Right ventricle myocardium superior (tissue), 1 donor: ENCODE data around the gene ENAH. TPM values are rescaled to one million over a fixed set of nuclear protein-coding genes. Genes with fewer than 3 reads are reported as not detected.

Source experiments
- ATAC-seq: fragments of 200-7000 bp; cut with Tn5 transposase; one replicate; pipeline ENCODE4 v1.9.1; 2020; ENCODE audit warnings: mild to moderate bottlenecking; ENCODE audit not compliant: poor library complexity
- DNase-seq: peaks from one replicate; pipeline ENCODE4 v3.0.0-alpha.2; 2020
- intact Hi-C: fragments of 100-400 bp; cut with DNase I; formaldehyde crosslinking; loops from one replicate; pipeline ENCODE4 v1.11.2; 2022
- total RNA-seq: library from RNA; stranded (reverse); fragmentation: NEBNext Ultra II Directional; extraction: Animal tissue kit (Norgen Biotek cat#: 25700); gene quantifications from one replicate; pipeline ENCODE4 v1.2.1, GENCODE V29; 2021
- donor health status: DM: no; HTN: yes; CAD: no; lungs with severe emphysema.

Gene ENAH
- total RNA-seq, 1 donor from 2014 or later = 70.4 TPM

DNA sequence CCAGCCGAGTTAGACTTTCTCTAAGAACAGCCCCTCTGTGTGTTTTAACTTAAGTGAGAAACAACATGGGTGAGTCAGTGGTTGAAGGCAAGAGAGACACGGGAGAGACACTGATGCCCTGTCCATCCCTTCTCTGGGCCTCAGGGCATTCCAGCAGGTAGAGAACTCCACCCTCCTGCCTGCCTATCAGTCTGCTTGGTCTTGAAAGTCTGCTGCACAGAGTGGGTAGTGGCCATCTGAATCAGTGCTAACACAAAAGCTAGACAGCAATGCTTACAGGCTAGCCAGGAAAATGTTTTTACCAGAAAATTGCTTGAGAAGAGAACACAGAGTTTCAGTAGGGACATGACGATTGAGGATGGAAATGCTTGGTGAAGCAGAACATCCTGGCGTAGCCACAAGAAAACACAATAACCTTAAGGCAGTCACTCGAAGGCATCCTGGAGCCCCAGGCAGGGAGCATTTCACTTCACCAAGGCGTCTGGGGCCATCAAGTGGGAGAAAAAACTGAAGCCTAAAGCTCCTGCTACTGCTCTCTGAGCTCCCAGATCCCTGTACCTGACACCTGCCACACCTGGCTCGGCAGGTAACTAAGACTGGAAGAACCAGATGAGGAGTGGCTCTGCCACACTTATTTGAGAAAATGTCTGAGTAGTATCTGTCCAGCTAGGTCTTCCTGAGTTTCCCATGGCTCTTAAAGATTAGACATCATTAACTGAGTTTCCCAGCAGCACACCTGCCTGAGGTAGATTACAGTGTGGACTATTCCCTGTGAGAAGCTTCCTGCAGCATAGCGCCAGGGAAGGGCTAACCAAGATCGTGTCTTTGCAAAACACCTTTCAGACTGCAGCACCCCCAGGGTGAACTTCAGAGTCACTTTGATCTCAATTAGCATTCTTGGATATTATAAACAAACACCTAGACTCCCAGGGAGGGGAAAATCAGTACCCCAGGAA, 207.0 kb downstream of the ENAH start:
- intact Hi-C loops = no loop called here
- DNase-seq (no peak), ATAC-seq (no peak)

DNA sequence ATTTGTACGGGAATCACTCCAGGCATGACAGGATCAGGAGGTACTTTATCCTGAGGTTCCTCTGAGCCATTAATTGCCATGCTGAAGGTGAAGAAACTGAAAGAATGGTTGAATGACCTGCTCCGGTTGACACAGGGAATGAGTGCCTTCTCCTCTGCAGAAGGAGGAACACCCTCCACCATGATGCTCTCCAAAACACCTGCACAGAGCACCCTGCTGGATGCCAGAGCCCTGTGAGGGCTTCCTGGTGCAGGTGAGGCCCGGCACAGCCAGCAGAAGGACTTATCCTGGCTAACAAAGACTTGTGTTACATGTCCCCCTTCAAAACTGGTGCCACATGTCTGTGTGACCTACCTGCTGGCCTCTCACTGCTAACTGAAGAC, 210.8 kb downstream of the ENAH start:
- intact Hi-C loops = no loop called here
- ATAC-seq (no peak), DNase-seq (no peak)

DNA sequence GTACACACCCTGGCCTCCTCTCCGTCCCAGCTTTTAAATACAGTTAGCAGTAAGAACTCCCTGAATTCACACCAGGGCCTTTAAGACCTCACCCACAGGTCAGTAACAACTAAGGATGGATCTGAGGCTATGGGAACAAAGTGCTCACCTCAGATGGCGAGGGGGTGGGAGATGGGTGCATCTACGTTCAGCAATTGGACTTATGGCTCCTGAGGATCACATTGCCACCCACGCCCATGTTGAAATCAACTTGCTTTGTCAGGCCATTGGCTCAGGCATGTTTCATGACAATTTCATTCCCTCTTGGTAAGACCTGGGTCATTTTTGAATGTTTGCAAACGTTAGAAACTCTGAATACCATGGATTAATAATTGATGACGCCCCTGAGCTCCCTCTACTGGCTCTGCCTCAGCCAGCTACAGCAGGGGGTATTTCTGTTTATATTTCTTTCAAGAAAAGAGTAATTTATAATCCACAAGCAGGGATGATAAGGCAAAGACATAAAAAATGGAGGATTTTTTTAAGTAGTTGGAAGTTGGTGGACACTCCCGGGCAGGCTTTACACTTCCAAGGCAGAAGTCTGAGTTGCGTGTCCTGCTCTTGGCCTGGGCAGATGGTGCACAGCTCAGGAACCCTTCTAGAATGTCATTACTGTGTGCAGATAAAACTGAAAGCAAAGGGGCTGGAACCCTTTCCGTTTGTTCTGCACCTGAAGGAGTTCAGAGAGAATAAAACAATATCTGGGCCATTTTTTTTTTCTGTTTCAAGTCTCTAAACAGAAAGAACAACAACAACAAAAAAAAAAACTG, 211.4 kb downstream of the ENAH start:
- DNase-seq (no peak), ATAC-seq (no peak)
- intact Hi-C loops = no loop called here

DNA sequence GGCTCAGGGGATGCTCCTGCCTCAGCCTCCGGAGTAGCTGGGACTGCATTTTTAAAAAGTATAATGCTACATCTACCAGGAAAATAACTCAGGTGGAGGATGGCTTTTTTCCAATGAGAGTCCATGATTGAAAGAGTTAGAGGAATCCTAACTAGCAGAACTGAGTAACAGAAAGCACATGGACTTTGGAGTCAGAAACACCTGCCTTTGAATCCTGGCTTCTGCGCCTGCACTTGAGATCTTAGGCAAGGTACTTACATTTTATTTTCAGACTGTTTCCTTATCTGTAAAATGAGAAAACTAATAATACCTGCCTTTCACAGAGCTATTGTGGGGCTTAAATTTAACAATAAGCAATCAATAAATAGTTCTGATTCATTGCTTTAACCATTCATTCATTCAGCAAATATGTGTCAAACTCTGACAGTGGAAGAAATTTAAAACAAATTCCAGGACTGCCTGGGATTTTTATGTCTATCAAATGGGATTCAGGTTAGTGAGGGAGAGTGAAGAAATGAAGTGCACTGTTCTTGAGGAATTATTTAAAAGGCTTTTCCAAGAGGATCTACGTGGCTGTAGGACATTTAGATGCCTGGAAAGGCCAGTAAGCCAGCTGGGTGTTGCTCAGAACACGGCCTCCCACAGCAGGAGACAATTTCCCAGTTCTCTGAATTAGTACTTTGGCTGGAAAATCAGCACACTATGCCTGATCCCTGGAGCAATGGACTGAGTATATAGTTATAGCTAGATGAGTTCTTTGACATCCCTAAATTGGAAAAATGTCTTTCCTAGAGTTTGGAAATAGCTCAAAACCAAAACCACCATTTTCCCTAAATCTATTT, 212.3 kb downstream of the ENAH start:
- ATAC-seq (no peak), DNase-seq (no peak)
- intact Hi-C loops = no loop called here

DNA sequence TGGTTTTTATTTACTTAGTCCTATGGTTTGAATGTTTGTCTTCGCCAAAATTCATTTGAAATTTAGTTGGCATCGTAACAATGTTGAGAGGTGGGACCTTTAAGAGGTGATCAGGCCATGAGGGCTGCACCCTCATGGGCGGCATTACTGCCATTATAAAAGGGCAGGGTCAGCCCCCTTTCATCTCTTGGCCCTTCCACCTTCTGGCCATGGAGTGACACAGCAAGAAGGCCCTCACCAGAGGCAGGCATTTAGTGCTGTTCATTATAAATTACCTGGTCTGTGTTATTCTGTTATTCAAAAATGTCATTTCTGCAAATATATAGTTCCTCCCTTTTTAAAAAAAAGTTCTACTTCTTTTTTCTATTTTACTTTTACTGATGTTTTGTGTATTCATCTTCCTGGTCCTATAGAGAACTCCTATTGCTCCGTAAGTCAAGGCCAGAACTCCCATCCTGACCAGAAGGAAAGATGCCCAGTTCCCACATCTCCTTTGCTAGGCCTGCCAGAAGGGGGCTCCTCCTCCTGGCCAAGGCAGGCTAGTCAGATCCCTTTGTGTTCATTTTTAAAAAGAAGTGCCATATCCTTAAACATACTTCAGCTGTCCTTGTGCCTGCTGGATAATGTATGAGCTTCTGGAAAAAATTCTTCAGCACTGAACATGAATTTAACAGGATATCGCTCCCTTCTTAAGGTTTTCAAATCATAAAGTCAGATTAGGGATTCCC, 215.0 kb downstream of the ENAH start:
- ATAC-seq (no peak), DNase-seq (no peak)
- intact Hi-C loops = no loop called here

Other genes with a start within 250 kb of the ENAH start
- gene LBR, start 225.1 kb downstream of the ENAH start, total RNA-seq = 11.7 TPM
- 188 TPM for gene SRP9, start 124.7 kb upstream of the ENAH start, total RNA-seq
- 68.6 TPM for gene EPHX1, start 157.0 kb upstream of the ENAH start, total RNA-seq
- gene TMEM63A, start 229.3 kb upstream of the ENAH start, total RNA-seq = 37.0 TPM
- 0.13 TPM for gene LEFTY1, start 236.0 kb upstream of the ENAH start, total RNA-seq